Measurements from ENCODE around the gene FHDC1.

FHDC1 gene

DNA sequence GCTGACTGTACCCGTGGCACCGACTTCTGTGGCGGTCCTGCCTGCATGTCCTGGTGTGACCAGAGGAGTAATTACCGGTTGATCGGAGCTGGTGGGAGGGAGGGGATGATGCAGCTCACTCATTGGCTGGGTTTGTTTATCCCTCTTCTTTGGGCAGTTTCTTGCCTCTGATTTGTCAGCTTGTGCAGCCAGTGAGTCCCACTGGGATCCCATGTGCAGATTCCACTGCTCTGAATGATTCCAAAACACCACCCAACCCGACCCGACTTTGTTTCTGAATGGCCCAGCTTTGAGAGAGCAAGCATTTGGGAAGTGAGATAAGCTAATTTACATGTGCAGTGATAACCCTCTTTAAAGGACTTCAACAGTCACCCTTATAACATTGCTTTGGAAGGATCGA is 13.8 kb downstream of the FHDC1 start:
- DNase-seq, result no peak
- no peak overlapping the region for H3K4me3 ChIP-seq (ENCODE audit: low read depth, low read length)
- no peak for TF ChIP-seq CTCF (IDR thresholded peaks at IDR 0.05; ENCODE audit: low read depth, low read length)
- H3K9me3 ChIP-seq (ENCODE audit: severe bottlenecking), result no peaks in the 10 kb centered on the region
- no peaks in the 10 kb centered on the region for H3K27me3 ChIP-seq (ENCODE audit: insufficient read depth, low read depth, severe bottlenecking)
- H3K27ac ChIP-seq, result no peak overlapping the region
- peaks cover 63% of the 10 kb centered on the region for H3K36me3 ChIP-seq

DNA sequence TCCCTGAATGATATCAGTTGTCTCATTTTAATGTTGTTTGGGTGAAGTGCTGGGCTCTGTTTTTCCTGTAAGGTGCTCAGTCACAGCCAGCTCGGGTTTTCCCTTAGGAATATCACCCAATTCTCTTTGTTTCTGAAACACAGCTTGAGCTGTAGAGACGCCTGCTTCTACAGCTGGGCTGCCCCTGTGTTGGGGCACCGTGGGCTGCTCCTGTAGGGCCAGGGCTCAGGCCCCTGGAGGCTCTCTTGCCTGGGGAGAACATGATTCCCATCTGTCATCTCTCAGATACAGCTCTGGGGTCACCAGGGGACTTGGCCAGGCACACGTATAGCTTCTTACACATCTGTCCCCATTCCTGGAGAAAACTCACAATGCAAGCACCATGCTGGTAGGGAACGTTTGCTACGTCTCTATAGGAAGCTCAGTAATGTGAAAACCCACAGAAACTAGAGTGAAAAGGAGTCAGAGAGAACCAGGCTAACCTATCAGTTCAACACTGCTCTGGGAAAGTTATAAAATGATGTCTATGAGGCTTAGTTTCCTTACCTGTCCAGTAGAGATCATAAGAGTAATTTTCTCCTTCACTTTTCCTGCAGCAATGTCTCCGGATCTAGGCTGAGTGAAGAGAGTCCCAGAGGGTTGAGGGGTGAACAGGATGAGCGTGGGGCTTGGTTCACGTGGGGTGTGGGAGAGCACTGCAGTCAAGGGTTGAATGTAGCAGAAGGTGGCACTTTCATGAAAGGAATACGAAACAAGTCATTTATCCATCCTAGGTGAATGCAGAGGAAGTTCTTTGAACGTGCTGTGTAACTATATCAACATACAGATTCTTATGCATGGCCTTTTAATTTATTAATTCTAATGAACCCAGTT is 14.5 kb downstream of the FHDC1 start:
- Histone ChIP-seq H3K9me3 (ENCODE audit: severe bottlenecking) (no peaks in the 10 kb centered on the region), H3K4me3 (ENCODE audit: low read depth, low read length) (no peak overlapping the region), H3K27ac (no peak overlapping the region), H3K36me3 (peaks cover 61% of the 10 kb centered on the region), H3K27me3 (ENCODE audit: insufficient read depth, low read depth, severe bottlenecking) (no peaks in the 10 kb centered on the region)
- TF ChIP-seq CTCF (IDR thresholded peaks at IDR 0.05; ENCODE audit: low read depth, low read length), result no peak
- no peak for DNase-seq

- Histone ChIP-seq H3K9me3 (ENCODE audit: severe bottlenecking) (no peaks in the 10 kb centered on the region), H3K36me3 (peaks cover 63% of the 10 kb centered on the region), H3K27ac (no peak overlapping the region), H3K4me3 (ENCODE audit: low read depth, low read length) (no peak overlapping the region), H3K27me3 (ENCODE audit: insufficient read depth, low read depth, severe bottlenecking) (no peaks in the 10 kb centered on the region)
- TF ChIP-seq CTCF (IDR thresholded peaks at IDR 0.05; ENCODE audit: low read depth, low read length), result no peak
- DNase-seq, result no peak
Measured at GRCh38 chr4:152951348-152951747, 15.2 kb downstream of the FHDC1 start.

- Histone ChIP-seq H3K9me3 (ENCODE audit: severe bottlenecking) (no peaks in the 10 kb centered on the region), H3K4me3 (ENCODE audit: low read depth, low read length) (no peak overlapping the region), H3K27ac (no peak overlapping the region), H3K27me3 (ENCODE audit: insufficient read depth, low read depth, severe bottlenecking) (no peaks in the 10 kb centered on the region), H3K36me3 (peaks cover 58% of the 10 kb centered on the region)
- DNase-seq, result no peak
- TF ChIP-seq CTCF (IDR thresholded peaks at IDR 0.05; ENCODE audit: low read depth, low read length), result no peak
Measured at GRCh38 chr4:152953514-152953913, 17.4 kb downstream of the FHDC1 start.

GRCh38 chr4:152954741-152955140 is 18.6 kb downstream of the FHDC1 start:
- H3K4me3 ChIP-seq (ENCODE audit: low read depth, low read length), result no peak overlapping the region
- no peaks in the 10 kb centered on the region for H3K9me3 ChIP-seq (ENCODE audit: severe bottlenecking)
- H3K27ac ChIP-seq, result no peak overlapping the region
- no peak for DNase-seq
- TF ChIP-seq CTCF (IDR thresholded peaks at IDR 0.05; ENCODE audit: low read depth, low read length), result no peak
- peaks cover 49% of the 10 kb centered on the region for H3K36me3 ChIP-seq
- H3K27me3 ChIP-seq (ENCODE audit: insufficient read depth, low read depth, severe bottlenecking), result no peaks in the 10 kb centered on the region

- TF ChIP-seq CTCF (IDR thresholded peaks at IDR 0.05; ENCODE audit: low read depth, low read length), result no peak
- H3K27me3 ChIP-seq (ENCODE audit: insufficient read depth, low read depth, severe bottlenecking), result no peaks in the 10 kb centered on the region
- peaks cover 56% of the 10 kb centered on the region for H3K36me3 ChIP-seq
- no peak overlapping the region for H3K4me3 ChIP-seq (ENCODE audit: low read depth, low read length)
- DNase-seq, result no peak
- no peaks in the 10 kb centered on the region for H3K9me3 ChIP-seq (ENCODE audit: severe bottlenecking)
- H3K27ac ChIP-seq, result no peak overlapping the region
Measured at GRCh38 chr4:152956147-152956546, 20.0 kb downstream of the FHDC1 start.

Measured in WERI-Rb-1 (cell line).